H9 (cell line): Measurements from ENCODE around the gene AVL9. TPM values are rescaled to one million over a fixed set of nuclear protein-coding genes. Genes with fewer than 3 reads are reported as not detected.

ENCODE experiments used
- DNase-seq: peaks from one replicate; pipeline ENCODE4 v3.0.0-alpha.2; 2017
- H2AFZ ChIP-seq: one replicate; pipeline ENCODE4 v1.6.1; 2013; ENCODE audit warnings: mild to moderate bottlenecking, low read length, control low read depth, moderate library complexity
- H2AK5ac ChIP-seq: 2 replicates; pipeline ENCODE4 v1.6.1; 2013; ENCODE audit warnings: low read length, control low read depth, mixed read lengths; ENCODE audit not compliant: insufficient read length
- H2BK120ac ChIP-seq: one replicate; pipeline ENCODE4 v1.6.1; 2013; ENCODE audit warnings: low read depth, mild to moderate bottlenecking, low read length, control low read depth, inconsistent platforms; ENCODE audit not compliant: poor library complexity, severe bottlenecking
- H2BK12ac ChIP-seq: 2 replicates; pipeline ENCODE4 v1.6.1; 2013; ENCODE audit warnings: low read length, control low read depth, mixed read lengths, low read depth; ENCODE audit not compliant: insufficient read length
- H2BK15ac ChIP-seq: 2 replicates; pipeline ENCODE4 v1.6.1; 2013; ENCODE audit warnings: low read depth, low read length, control low read depth
- H2BK20ac ChIP-seq: one replicate; pipeline ENCODE4 v1.6.1; 2013; ENCODE audit warnings: low read depth, mild to moderate bottlenecking, low read length, control low read depth, inconsistent platforms; ENCODE audit not compliant: poor library complexity, severe bottlenecking
- H2BK5ac ChIP-seq: 2 replicates; pipeline ENCODE4 v1.6.1; 2013; ENCODE audit warnings: low read length, control low read depth, mixed read lengths; ENCODE audit not compliant: insufficient read length
- H3K14ac ChIP-seq: 2 replicates; pipeline ENCODE4 v1.6.1; 2013; ENCODE audit warnings: low read length, control low read depth; ENCODE audit not compliant: insufficient read depth
- H3K18ac ChIP-seq: 2 replicates; pipeline ENCODE4 v1.6.1; 2013; ENCODE audit warnings: low read depth, mild to moderate bottlenecking, mixed read lengths, low read length, control low read depth; ENCODE audit not compliant: insufficient read length
- H3K23ac ChIP-seq: 2 replicates; pipeline ENCODE4 v1.6.1; 2013; ENCODE audit warnings: low read length, control low read depth, mixed read lengths, low read depth; ENCODE audit not compliant: insufficient read length
- H3K23me2 ChIP-seq: 2 replicates; pipeline ENCODE4 v1.6.1; 2013; ENCODE audit warnings: low read depth, mild to moderate bottlenecking, mixed read lengths, low read length, control low read depth; ENCODE audit not compliant: insufficient read length, poor library complexity, severe bottlenecking
- H3K27ac ChIP-seq: 2 replicates; pipeline ENCODE4 v1.5.1; 2013; ENCODE audit warnings: low read length, control low read depth, mixed read lengths, low read depth; ENCODE audit not compliant: insufficient read length
- H3K27me3 ChIP-seq: 2 replicates; pipeline ENCODE4 v1.6.1; 2013; ENCODE audit warnings: low read length, control low read depth, inconsistent platforms; ENCODE audit not compliant: insufficient read depth
- H3K4ac ChIP-seq: 2 replicates; pipeline ENCODE4 v1.6.1; 2013; ENCODE audit warnings: low read depth, mild to moderate bottlenecking, control low read depth, inconsistent platforms, low read length, moderate library complexity
- H3K4me1 ChIP-seq: 2 replicates; pipeline ENCODE4 v1.6.1; 2013; ENCODE audit warnings: low read length, control low read depth, inconsistent platforms; ENCODE audit not compliant: insufficient read depth
- H3K4me2 ChIP-seq: 2 replicates; pipeline ENCODE4 v1.6.1; 2013; ENCODE audit warnings: low read length, control low read depth, mixed read lengths; ENCODE audit not compliant: insufficient read length, insufficient read depth
- H3K56ac ChIP-seq: 2 replicates; pipeline ENCODE4 v1.6.1; 2013; ENCODE audit warnings: low read depth, mild to moderate bottlenecking, mixed read lengths, low read length, control low read depth; ENCODE audit not compliant: insufficient read length
- H3K79me1 ChIP-seq: 2 replicates; pipeline ENCODE4 v1.6.1; 2013; ENCODE audit warnings: low read depth, mild to moderate bottlenecking, moderate library complexity, low read length, control low read depth, inconsistent platforms; ENCODE audit not compliant: insufficient read depth, poor library complexity, severe bottlenecking
- H3K79me2 ChIP-seq: 2 replicates; pipeline ENCODE4 v1.6.1; 2013; ENCODE audit warnings: low read length, control low read depth, inconsistent platforms; ENCODE audit not compliant: insufficient read depth
- H3K9ac ChIP-seq: 2 replicates; pipeline ENCODE4 v1.6.1; 2013; ENCODE audit warnings: low read length, control low read depth, mixed read lengths; ENCODE audit not compliant: insufficient read length; ENCODE audit errors: extremely low read depth
- H3K9me3 ChIP-seq: one replicate; pipeline ENCODE4 v1.6.1; 2013; ENCODE audit warnings: low read depth, low read length, inconsistent platforms; ENCODE audit not compliant: control insufficient read depth
- H3T11ph ChIP-seq: one replicate; pipeline ENCODE4 v1.6.1; 2013; ENCODE audit warnings: mild to moderate bottlenecking, low read length, control low read depth, inconsistent platforms
- H4K20me1 ChIP-seq: one replicate; pipeline ENCODE4 v1.6.1; 2013; ENCODE audit not compliant: control insufficient read depth, insufficient read length, insufficient read depth
- H4K5ac ChIP-seq: 2 replicates; pipeline ENCODE4 v1.6.1; 2013; ENCODE audit warnings: low read depth, mild to moderate bottlenecking, mixed read lengths, low read length, control low read depth; ENCODE audit not compliant: insufficient read length
- H4K8ac ChIP-seq: replicated peaks from 2 replicates; pipeline ENCODE4 v1.6.1; 2013; ENCODE audit warnings: low read length, control low read depth, mixed read lengths, low read depth; ENCODE audit not compliant: insufficient read length
- H4K91ac ChIP-seq: 2 replicates; pipeline ENCODE4 v1.6.1; 2013; ENCODE audit warnings: low read depth, mild to moderate bottlenecking, moderate library complexity, mixed read lengths, low read length, control low read depth; ENCODE audit not compliant: insufficient read length
- H3K27ac Mint-ChIP-seq, 3 experiments: 2 replicates in 2 of 3; 3 replicates in 1 of 3; pipeline ENCODE4 v1.8.0; 2020 to 2021; ENCODE audit warnings: mixed read lengths in 3 of 3, mild to moderate bottlenecking in 1 of 3, moderate library complexity in 1 of 3
- H3K27me3 Mint-ChIP-seq: 2 replicates; pipeline ENCODE4 v1.8.0; 2021; ENCODE audit warnings: low read depth, mild to moderate bottlenecking, moderate library complexity, mixed read lengths
- H3K36me3 Mint-ChIP-seq, 3 experiments: 2 replicates in 2 of 3; 3 replicates in 1 of 3; pipeline ENCODE4 v1.8.0; 2020 to 2021; ENCODE audit warnings: low read depth in 3 of 3, mixed read lengths in 3 of 3; ENCODE audit not compliant: insufficient read depth in 1 of 3
- H3K4me1 Mint-ChIP-seq, 2 experiments: 2 replicates each; pipeline ENCODE4 v1.8.0; 2020; ENCODE audit warnings: mixed read lengths in 2 of 2
- H3K4me3 Mint-ChIP-seq, 2 experiments: 2 replicates in 1 of 2; 3 replicates in 1 of 2; pipeline ENCODE4 v1.8.0; 2020 to 2021; ENCODE audit warnings: mild to moderate bottlenecking in 2 of 2, mixed read lengths in 2 of 2, moderate library complexity in 1 of 2
- H3K9me3 Mint-ChIP-seq, 2 experiments: 2 replicates in 1 of 2; 3 replicates in 1 of 2; pipeline ENCODE4 v1.8.0; 2020; ENCODE audit warnings: mild to moderate bottlenecking in 2 of 2, mixed read lengths in 2 of 2, moderate library complexity in 1 of 2
- CTCF ChIP-seq: fragments of 200-600 bp; sonication (generic); conservative IDR thresholded peaks from 3 replicates; pipeline ENCODE4 v1.8.0; 2021; ENCODE audit warnings: antibody characterized with exemption, mild to moderate bottlenecking
- WGBS: extraction: QIAGEN DNeasy Blood & Tissue Kit; methylation state at CpG from one replicate; pipeline ENCODE4 v1.1.7; 2013; ENCODE audit warnings: missing lambda C conversion rate, low lambda C conversion rate, mixed read lengths; ENCODE audit not compliant: insufficient read length; ENCODE audit errors: extremely low coverage; 5-methylcytosine and 5-hydroxymethylcytosine counted together
- total RNA-seq: library from RNA; stranded (reverse); gene quantifications from 2 replicates; pipeline ENCODE4 v1.2.1, GENCODE V29; 2021

Gene AVL9
- total RNA-seq, 1 experiment from 2014 or later: 38.7 TPM

GRCh38 chr7:32532086-32532485 is 36.8 kb downstream of the AVL9 start:
- Histone ChIP-seq H2BK120ac (no peak overlapping the region), H3K27ac (no peak overlapping the region), H3K79me2 (peaks cover 2% of the 10 kb centered on the region; the same call in 1 of the 2 replicates), H2BK12ac (no peak overlapping the region), H3K23ac (no peak overlapping the region), H3K18ac (no peak overlapping the region), H2BK5ac (no peak overlapping the region), H2BK20ac (no peak overlapping the region), H3K79me1 (peaks cover 3% of the 10 kb centered on the region), H3K27me3 (no peaks in the 10 kb centered on the region), H2AFZ (no peak overlapping the region), H3K9ac (no peak overlapping the region), H3K4ac (no peak overlapping the region), H2AK5ac (no peak overlapping the region), H4K20me1 (no peaks in the 10 kb centered on the region), H3K4me2 (no peak overlapping the region), H3T11ph (no peak overlapping the region), H3K56ac (no peak overlapping the region), H4K8ac (no peak overlapping the region), H3K23me2 (no peaks in the 10 kb centered on the region), H3K9me3 (no peaks in the 10 kb centered on the region), H3K14ac (no peak overlapping the region), H3K4me1 (peaks cover 14% of the 10 kb centered on the region; the same call in 1 of the 2 replicates), H4K5ac (no peak overlapping the region), H4K91ac (no peak overlapping the region), H2BK15ac (no peak overlapping the region)
- no CpG with 5 or more reads among the region's 3 CpGs for WGBS
- H3K4me3 Mint-ChIP-seq: no peak overlapping the region
- peak overlapping the region in 2 of 3 experiments; percentile 34 to 43; a peak in 1 of 7 replicates for H3K27ac Mint-ChIP-seq
- DNase-seq: no peak
- H3K9me3 Mint-ChIP-seq: no peaks in the 10 kb centered on the region
- TF ChIP-seq CTCF: no peak
- no peaks in the 10 kb centered on the region for H3K27me3 Mint-ChIP-seq
- H3K36me3 Mint-ChIP-seq: peaks cover 0 to 1% (median 0%) of the 10 kb centered on the region in 3 experiments; a peak in 4 of 7 replicates
- H3K4me1 Mint-ChIP-seq: peaks cover 27 to 34% of the 10 kb centered on the region in 2 experiments
